KMS-11 (cell line): ENCODE measurements around the gene CTNNA3.

Source experiments
- H2AFZ ChIP-seq: fragments of 200-600 bp; sonication (generic); 2 replicates; pipeline ENCODE4 v1.6.1; 2016; ENCODE audit warnings: antibody characterized with exemption, mixed run types, low read depth
- H3K27ac ChIP-seq: fragments of 200-600 bp; sonication (generic); 2 replicates; pipeline ENCODE4 v1.6.1; 2016; ENCODE audit warnings: mild to moderate bottlenecking, mixed run types
- H3K27me3 ChIP-seq: fragments of 200-600 bp; sonication (generic); 2 replicates; pipeline ENCODE4 v1.6.1; 2017; ENCODE audit warnings: mild to moderate bottlenecking, low read depth, mixed run types, moderate library complexity; ENCODE audit not compliant: insufficient read depth
- H3K36me3 ChIP-seq: fragments of 200-600 bp; sonication (generic); 2 replicates; pipeline ENCODE4 v1.6.1; 2017; ENCODE audit warnings: mild to moderate bottlenecking, mixed run types; ENCODE audit not compliant: insufficient read depth
- H3K4me1 ChIP-seq: fragments of 200-600 bp; sonication (generic); 2 replicates; pipeline ENCODE4 v1.6.1; 2016; ENCODE audit warnings: mild to moderate bottlenecking, low read depth, mixed run types; ENCODE audit not compliant: poor library complexity, severe bottlenecking
- H3K4me2 ChIP-seq: fragments of 200-600 bp; sonication (generic); 2 replicates; pipeline ENCODE4 v1.7.0; 2016; ENCODE audit warnings: mild to moderate bottlenecking, mixed run types
- H3K4me3 ChIP-seq: fragments of 200-600 bp; sonication (generic); IDR thresholded peaks from 2 replicates; pipeline ENCODE4 v1.6.1; 2017; ENCODE audit warnings: low read depth, low read length, mixed read lengths; ENCODE audit not compliant: insufficient read depth
- H3K79me2 ChIP-seq: fragments of 200-600 bp; sonication (generic); 2 replicates; pipeline ENCODE4 v1.6.1; 2016; ENCODE audit warnings: low read depth, mixed run types; ENCODE audit not compliant: insufficient read depth
- H3K9ac ChIP-seq: fragments of 200-600 bp; sonication (generic); 2 replicates; pipeline ENCODE4 v1.6.1; 2016; ENCODE audit warnings: mild to moderate bottlenecking, mixed run types
- H4K20me1 ChIP-seq: fragments of 200-600 bp; sonication (generic); 2 replicates; pipeline ENCODE4 v1.6.1; 2016; ENCODE audit warnings: mild to moderate bottlenecking, mixed run types; ENCODE audit not compliant: insufficient read depth
- CTCF ChIP-seq: fragments of 200-600 bp; sonication (generic); conservative IDR thresholded peaks from 2 replicates; pipeline ENCODE4 v1.6.1; 2017; ENCODE audit warnings: low read depth, mild to moderate bottlenecking, antibody characterized with exemption, low read length, moderate library complexity, mixed read lengths

The CTNNA3 gene

GRCh38 chr10:66295602-66296001, 1400.4 kb downstream of the CTNNA3 start:
- Histone ChIP-seq H3K36me3 (no peaks in the 10 kb centered on the region), H3K27ac (no peak overlapping the region), H3K27me3 (no peaks in the 10 kb centered on the region), H2AFZ (no peak overlapping the region), H3K4me3 (no peak overlapping the region), H3K9ac (no peak overlapping the region), H3K4me2 (no peak overlapping the region), H3K79me2 (no peaks in the 10 kb centered on the region), H4K20me1 (no peaks in the 10 kb centered on the region), H3K4me1 (no peaks in the 10 kb centered on the region)
- TF ChIP-seq CTCF = no peak

GRCh38 chr10:66294538-66294937, 1401.5 kb downstream of the CTNNA3 start:
- no peaks in the 10 kb centered on the region for H3K27me3 ChIP-seq
- no peak overlapping the region for H3K27ac ChIP-seq
- H4K20me1 ChIP-seq = no peaks in the 10 kb centered on the region
- no peaks in the 10 kb centered on the region for H3K4me1 ChIP-seq
- no peak overlapping the region for H3K9ac ChIP-seq
- no peak overlapping the region for H3K4me3 ChIP-seq
- no peak overlapping the region for H3K4me2 ChIP-seq
- no peak for TF ChIP-seq CTCF
- no peak overlapping the region for H2AFZ ChIP-seq
- no peaks in the 10 kb centered on the region for H3K36me3 ChIP-seq
- no peaks in the 10 kb centered on the region for H3K79me2 ChIP-seq

GRCh38 chr10:66292922-66293321, 1403.1 kb downstream of the CTNNA3 start:
- Histone ChIP-seq H2AFZ (no peak overlapping the region), H3K4me3 (no peak overlapping the region), H3K4me1 (no peaks in the 10 kb centered on the region), H4K20me1 (no peaks in the 10 kb centered on the region), H3K27ac (no peak overlapping the region), H3K79me2 (no peaks in the 10 kb centered on the region), H3K36me3 (no peaks in the 10 kb centered on the region), H3K4me2 (no peak overlapping the region), H3K27me3 (no peaks in the 10 kb centered on the region), H3K9ac (no peak overlapping the region)
- no peak for TF ChIP-seq CTCF

GRCh38 chr10:66292456-66292855, 1403.5 kb downstream of the CTNNA3 start:
- Histone ChIP-seq H3K4me2 (no peak overlapping the region), H3K4me1 (no peaks in the 10 kb centered on the region), H3K79me2 (no peaks in the 10 kb centered on the region), H3K27me3 (no peaks in the 10 kb centered on the region), H3K9ac (no peak overlapping the region), H4K20me1 (no peaks in the 10 kb centered on the region), H3K27ac (no peak overlapping the region), H2AFZ (no peak overlapping the region), H3K36me3 (no peaks in the 10 kb centered on the region), H3K4me3 (no peak overlapping the region)
- no peak for TF ChIP-seq CTCF

GRCh38 chr10:66291133-66291532, 1404.9 kb downstream of the CTNNA3 start:
- no peak for TF ChIP-seq CTCF

More at GRCh38 chr10:66291133-66291532, 1404.9 kb downstream of the CTNNA3 start:
- no peaks in the 10 kb centered on the region for H3K36me3 ChIP-seq
- H2AFZ ChIP-seq = no peak overlapping the region
- H3K27ac ChIP-seq = no peak overlapping the region
- no peaks in the 10 kb centered on the region for H3K79me2 ChIP-seq
- no peaks in the 10 kb centered on the region for H3K4me1 ChIP-seq
- H3K27me3 ChIP-seq = no peaks in the 10 kb centered on the region
- H4K20me1 ChIP-seq = no peaks in the 10 kb centered on the region
- H3K4me3 ChIP-seq = no peak overlapping the region
- no peak overlapping the region for H3K9ac ChIP-seq
- H3K4me2 ChIP-seq = no peak overlapping the region
